Measurements from ENCODE around the gene SEC22A.
A peak's percentile ranks its signal among the peaks of the same experiment; 100 is the strongest.
"Not testable (repeated sequence)": the region's sequence is repeated elsewhere in the genome, so short reads cannot be mapped to it uniquely, and the experiment has no call there.

Gene SEC22A

GRCh38 chr3:123186695-123187094 is 15.0 kb upstream of the SEC22A start:
- no peak overlapping the region for H3K27ac ChIP-seq (ENCODE audit: low read length)
- no peaks in the 10 kb centered on the region for H3K4me1 ChIP-seq (ENCODE audit: control insufficient read depth, insufficient read depth, low read length)
- no peak overlapping the region for H3K9ac ChIP-seq (ENCODE audit: low read length in 2 of 2)
- H3K4me3 ChIP-seq (ENCODE audit: low read length in 2 of 2), result no peak overlapping the region
- H3K36me3 ChIP-seq (ENCODE audit: control insufficient read depth in 2 of 2, insufficient read depth in 2 of 2, low read length in 2 of 2), result peaks cover 0 to 2% of the 10 kb centered on the region in 2 donors
- H3K27me3 ChIP-seq (ENCODE audit: control insufficient read depth in 1 of 2, insufficient read depth in 2 of 2, low read length in 2 of 2), result no peaks in the 10 kb centered on the region
- H3K9me3 ChIP-seq (ENCODE audit: control insufficient read depth in 2 of 2, low read length in 2 of 2), result no peaks in the 10 kb centered on the region

- H3K27ac ChIP-seq (ENCODE audit: low read length), result no peak overlapping the region
Observed at GRCh38 chr3:123188058-123188457, 13.7 kb upstream of the SEC22A start.

GRCh38 chr3:123193448-123194101 is 8.2 kb upstream of the SEC22A start:
- Histone ChIP-seq H3K9me3 (ENCODE audit: control insufficient read depth in 2 of 2, low read length in 2 of 2) (no peaks in the 10 kb centered on the region), H3K27me3 (ENCODE audit: control insufficient read depth in 1 of 2, insufficient read depth in 2 of 2, low read length in 2 of 2) (no peaks in the 10 kb centered on the region), H3K9ac (ENCODE audit: low read length in 2 of 2) (no peak overlapping the region), H3K4me1 (ENCODE audit: control insufficient read depth, insufficient read depth, low read length) (no peaks in the 10 kb centered on the region), H3K36me3 (ENCODE audit: control insufficient read depth in 2 of 2, insufficient read depth in 2 of 2, low read length in 2 of 2) (no peaks in the 10 kb centered on the region), H3K4me3 (ENCODE audit: low read length in 2 of 2) (no peak overlapping the region), H3K27ac (ENCODE audit: low read length) (no peak overlapping the region)

More at GRCh38 chr3:123188058-123188457, 13.7 kb upstream of the SEC22A start:
- Histone ChIP-seq H3K4me3 (ENCODE audit: low read length in 2 of 2) (no peak overlapping the region), H3K36me3 (ENCODE audit: control insufficient read depth in 2 of 2, insufficient read depth in 2 of 2, low read length in 2 of 2) (peaks cover 0 to 2% of the 10 kb centered on the region in 2 donors), H3K4me1 (ENCODE audit: control insufficient read depth, insufficient read depth, low read length) (no peaks in the 10 kb centered on the region), H3K9ac (ENCODE audit: low read length in 2 of 2) (no peak overlapping the region), H3K27me3 (ENCODE audit: control insufficient read depth in 1 of 2, insufficient read depth in 2 of 2, low read length in 2 of 2) (no peaks in the 10 kb centered on the region), H3K9me3 (ENCODE audit: control insufficient read depth in 2 of 2, low read length in 2 of 2) (no peaks in the 10 kb centered on the region)

- H3K36me3 ChIP-seq (ENCODE audit: control insufficient read depth in 2 of 2, insufficient read depth in 2 of 2, low read length in 2 of 2), result no peaks in the 10 kb centered on the region
- no peaks in the 10 kb centered on the region for H3K9me3 ChIP-seq (ENCODE audit: control insufficient read depth in 2 of 2, low read length in 2 of 2)
- H3K4me1 ChIP-seq (ENCODE audit: control insufficient read depth, insufficient read depth, low read length), result no peaks in the 10 kb centered on the region
- H3K27me3 ChIP-seq (ENCODE audit: control insufficient read depth in 1 of 2, insufficient read depth in 2 of 2, low read length in 2 of 2), result no peaks in the 10 kb centered on the region
- no peak overlapping the region for H3K4me3 ChIP-seq (ENCODE audit: low read length in 2 of 2)
- no peak overlapping the region for H3K9ac ChIP-seq (ENCODE audit: low read length in 2 of 2)
- no peak overlapping the region for H3K27ac ChIP-seq (ENCODE audit: low read length)
Observed at GRCh38 chr3:123194552-123194951, 7.2 kb upstream of the SEC22A start.

- Histone ChIP-seq H3K4me3 (ENCODE audit: low read length in 2 of 2) (no peak overlapping the region), H3K27me3 (ENCODE audit: control insufficient read depth in 1 of 2, insufficient read depth in 2 of 2, low read length in 2 of 2) (no peaks in the 10 kb centered on the region), H3K9me3 (ENCODE audit: control insufficient read depth in 2 of 2, low read length in 2 of 2) (no peaks in the 10 kb centered on the region), H3K4me1 (ENCODE audit: control insufficient read depth, insufficient read depth, low read length) (peaks cover 12% of the 10 kb centered on the region), H3K9ac (ENCODE audit: low read length in 2 of 2) (no peak overlapping the region), H3K36me3 (ENCODE audit: control insufficient read depth in 2 of 2, insufficient read depth in 2 of 2, low read length in 2 of 2) (no peaks in the 10 kb centered on the region), H3K27ac (ENCODE audit: low read length) (no peak overlapping the region)
Observed at GRCh38 chr3:123198372-123198771, 3.4 kb upstream of the SEC22A start.

- Histone ChIP-seq H3K4me1 (ENCODE audit: control insufficient read depth, insufficient read depth, low read length) (peaks cover 12% of the 10 kb centered on the region), H3K9ac (ENCODE audit: low read length in 2 of 2) (peak overlapping the region; percentile 78 to 93), H3K4me3 (ENCODE audit: low read length in 2 of 2) (peak overlapping the region; percentile 70 to 96), H3K36me3 (ENCODE audit: control insufficient read depth in 2 of 2, insufficient read depth in 2 of 2, low read length in 2 of 2) (no peaks in the 10 kb centered on the region), H3K9me3 (ENCODE audit: control insufficient read depth in 2 of 2, low read length in 2 of 2) (no peaks in the 10 kb centered on the region), H3K27me3 (ENCODE audit: control insufficient read depth in 1 of 2, insufficient read depth in 2 of 2, low read length in 2 of 2) (no peaks in the 10 kb centered on the region), H3K27ac (ENCODE audit: low read length) (peak overlapping the region; percentile 60)
Observed at GRCh38 chr3:123201223-123201556, 553 bp upstream of the SEC22A start.

GRCh38 chr3:123202451-123202850 is 708 bp downstream of the SEC22A start:
- no peaks in the 10 kb centered on the region for H3K27me3 ChIP-seq (ENCODE audit: control insufficient read depth in 1 of 2, insufficient read depth in 2 of 2, low read length in 2 of 2)
- no peaks in the 10 kb centered on the region for H3K36me3 ChIP-seq (ENCODE audit: control insufficient read depth in 2 of 2, insufficient read depth in 2 of 2, low read length in 2 of 2)
- peaks cover 12% of the 10 kb centered on the region for H3K4me1 ChIP-seq (ENCODE audit: control insufficient read depth, insufficient read depth, low read length)
- H3K27ac ChIP-seq (ENCODE audit: low read length), result peak overlapping the region; percentile 60
- no peaks in the 10 kb centered on the region for H3K9me3 ChIP-seq (ENCODE audit: control insufficient read depth in 2 of 2, low read length in 2 of 2)
- peak overlapping the region; percentile 70 to 96 for H3K4me3 ChIP-seq (ENCODE audit: low read length in 2 of 2)
- H3K9ac ChIP-seq (ENCODE audit: low read length in 2 of 2), result peak overlapping the region; percentile 78 to 93

- Histone ChIP-seq H3K27me3 (ENCODE audit: control insufficient read depth in 1 of 2, insufficient read depth in 2 of 2, low read length in 2 of 2) (no peaks in the 10 kb centered on the region), H3K4me1 (ENCODE audit: control insufficient read depth, insufficient read depth, low read length) (no peaks in the 10 kb centered on the region), H3K4me3 (ENCODE audit: low read length in 2 of 2) (no peak overlapping the region), H3K9ac (ENCODE audit: low read length in 2 of 2) (no peak overlapping the region), H3K36me3 (ENCODE audit: control insufficient read depth in 2 of 2, insufficient read depth in 2 of 2, low read length in 2 of 2) (peaks cover 0 to 3% of the 10 kb centered on the region in 2 donors), H3K9me3 (ENCODE audit: control insufficient read depth in 2 of 2, low read length in 2 of 2) (no peaks in the 10 kb centered on the region), H3K27ac (ENCODE audit: low read length) (no peak overlapping the region)
Observed at GRCh38 chr3:123218990-123219389, 17.2 kb downstream of the SEC22A start.

GRCh38 chr3:123221369-123221768 is 19.6 kb downstream of the SEC22A start:
- not testable (repeated sequence) for H3K4me3 ChIP-seq (ENCODE audit: low read length in 2 of 2); H3K27me3 ChIP-seq (ENCODE audit: control insufficient read depth in 1 of 2, insufficient read depth in 2 of 2, low read length in 2 of 2); H3K9me3 ChIP-seq (ENCODE audit: control insufficient read depth in 2 of 2, low read length in 2 of 2); H3K9ac ChIP-seq (ENCODE audit: low read length in 2 of 2); H3K4me1 ChIP-seq (ENCODE audit: control insufficient read depth, insufficient read depth, low read length); H3K27ac ChIP-seq (ENCODE audit: low read length); H3K36me3 ChIP-seq (ENCODE audit: control insufficient read depth in 2 of 2, insufficient read depth in 2 of 2, low read length in 2 of 2)

- Histone ChIP-seq H3K36me3 (ENCODE audit: control insufficient read depth in 2 of 2, insufficient read depth in 2 of 2, low read length in 2 of 2) (peaks cover 0 to 4% of the 10 kb centered on the region in 2 donors), H3K4me1 (ENCODE audit: control insufficient read depth, insufficient read depth, low read length) (no peaks in the 10 kb centered on the region), H3K27me3 (ENCODE audit: control insufficient read depth in 1 of 2, insufficient read depth in 2 of 2, low read length in 2 of 2) (no peaks in the 10 kb centered on the region), H3K9ac (ENCODE audit: low read length in 2 of 2) (no peak overlapping the region), H3K27ac (ENCODE audit: low read length) (no peak overlapping the region), H3K4me3 (ENCODE audit: low read length in 2 of 2) (no peak overlapping the region), H3K9me3 (ENCODE audit: control insufficient read depth in 2 of 2, low read length in 2 of 2) (no peaks in the 10 kb centered on the region)
Observed at GRCh38 chr3:123225016-123225415, 23.3 kb downstream of the SEC22A start.

- Histone ChIP-seq H3K9ac (ENCODE audit: low read length in 2 of 2) (no peak overlapping the region), H3K27ac (ENCODE audit: low read length) (no peak overlapping the region), H3K9me3 (ENCODE audit: control insufficient read depth in 2 of 2, low read length in 2 of 2) (no peaks in the 10 kb centered on the region), H3K27me3 (ENCODE audit: control insufficient read depth in 1 of 2, insufficient read depth in 2 of 2, low read length in 2 of 2) (no peaks in the 10 kb centered on the region), H3K4me1 (ENCODE audit: control insufficient read depth, insufficient read depth, low read length) (no peaks in the 10 kb centered on the region), H3K4me3 (ENCODE audit: low read length in 2 of 2) (no peak overlapping the region), H3K36me3 (ENCODE audit: control insufficient read depth in 2 of 2, insufficient read depth in 2 of 2, low read length in 2 of 2) (peaks cover 0 to 4% of the 10 kb centered on the region in 2 donors)
Observed at GRCh38 chr3:123226549-123226948, 24.8 kb downstream of the SEC22A start.
